HG02623 (cell line): ENCODE results near the gene LRRC10B.

ENCODE experiments used
- ATAC-seq: cut with Tn5 transposase; IDR thresholded peaks from one replicate; pipeline ENCODE4 v1.9.1; 2021; ENCODE audit warnings: moderate library complexity; ENCODE audit not compliant: unreplicated experiment

Gene LRRC10B

DNA sequence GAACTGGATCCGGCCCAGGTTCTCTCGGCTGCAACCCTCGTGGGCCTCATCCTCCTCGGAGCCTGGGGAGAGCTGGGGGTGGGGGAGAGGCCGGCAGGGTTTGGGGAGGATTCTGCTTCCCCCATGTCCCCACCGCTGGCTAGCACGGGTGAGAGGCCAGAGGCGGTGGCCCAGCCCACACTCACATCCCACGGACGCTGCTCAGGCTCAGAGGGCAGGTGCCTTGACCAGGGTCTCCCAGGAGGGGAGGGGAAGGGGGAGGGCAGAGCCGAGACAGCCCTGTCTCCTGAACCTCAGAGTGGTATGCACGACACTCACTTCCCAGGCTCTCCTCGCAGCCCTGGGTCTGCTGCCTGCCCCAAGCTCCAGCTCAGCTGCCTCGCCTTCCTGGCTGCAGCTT, 19.6 kb downstream of the LRRC10B start:
- no peak for ATAC-seq

GRCh38 chr11:61529537-61530225, 21.1 kb downstream of the LRRC10B start:
- ATAC-seq: no peak

DNA sequence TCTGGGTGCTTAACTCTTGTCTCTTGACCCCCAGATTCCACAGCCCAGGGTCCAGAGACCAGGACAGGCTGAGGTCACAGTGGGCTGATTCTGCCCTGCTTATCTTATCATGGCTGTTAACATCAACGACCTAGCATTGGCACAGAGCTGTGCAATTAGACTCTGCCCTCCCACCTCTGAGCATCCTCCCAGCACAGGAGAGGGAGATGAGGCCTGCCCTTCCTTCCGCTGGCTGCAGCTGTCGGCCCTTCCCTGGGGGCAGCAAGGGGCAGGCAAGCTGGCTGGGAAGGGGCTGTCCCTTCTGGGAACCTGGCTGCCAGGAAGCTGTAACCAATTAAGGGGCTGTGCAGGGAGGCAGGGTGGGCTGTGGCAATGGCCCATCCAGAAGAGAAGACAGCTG, 22.5 kb downstream of the LRRC10B start:
- no peak for ATAC-seq

- no peak for ATAC-seq
These were observed 23.8 kb downstream of the LRRC10B start for GRCh38 chr11:61532134-61533038.

GRCh38 chr11:61533039-61533375, 24.5 kb downstream of the LRRC10B start:
- ATAC-seq: no peak

DNA sequence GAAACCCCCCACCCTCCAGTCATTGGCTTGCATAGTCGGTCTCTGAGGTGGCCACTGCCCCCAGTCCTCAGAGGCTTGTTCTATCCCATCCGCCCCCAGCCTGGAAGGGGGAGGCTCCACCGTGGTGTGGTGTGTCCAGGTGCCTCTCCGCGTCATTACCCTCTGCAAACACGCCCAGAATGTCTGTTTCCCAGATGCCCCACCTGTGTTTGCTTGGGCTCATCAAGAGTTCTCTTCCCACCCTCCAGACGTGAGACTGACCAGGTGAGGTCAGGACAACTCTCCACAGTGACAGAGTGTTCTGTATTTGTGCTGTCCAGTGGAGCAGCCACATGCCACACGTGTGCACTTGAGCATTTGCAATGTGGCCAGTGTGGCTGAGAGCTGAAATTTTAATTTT, 24.9 kb downstream of the LRRC10B start:
- ATAC-seq: no peak

GRCh38 chr11:61534025-61534932, 25.7 kb downstream of the LRRC10B start:
- ATAC-seq: no peak

DNA sequence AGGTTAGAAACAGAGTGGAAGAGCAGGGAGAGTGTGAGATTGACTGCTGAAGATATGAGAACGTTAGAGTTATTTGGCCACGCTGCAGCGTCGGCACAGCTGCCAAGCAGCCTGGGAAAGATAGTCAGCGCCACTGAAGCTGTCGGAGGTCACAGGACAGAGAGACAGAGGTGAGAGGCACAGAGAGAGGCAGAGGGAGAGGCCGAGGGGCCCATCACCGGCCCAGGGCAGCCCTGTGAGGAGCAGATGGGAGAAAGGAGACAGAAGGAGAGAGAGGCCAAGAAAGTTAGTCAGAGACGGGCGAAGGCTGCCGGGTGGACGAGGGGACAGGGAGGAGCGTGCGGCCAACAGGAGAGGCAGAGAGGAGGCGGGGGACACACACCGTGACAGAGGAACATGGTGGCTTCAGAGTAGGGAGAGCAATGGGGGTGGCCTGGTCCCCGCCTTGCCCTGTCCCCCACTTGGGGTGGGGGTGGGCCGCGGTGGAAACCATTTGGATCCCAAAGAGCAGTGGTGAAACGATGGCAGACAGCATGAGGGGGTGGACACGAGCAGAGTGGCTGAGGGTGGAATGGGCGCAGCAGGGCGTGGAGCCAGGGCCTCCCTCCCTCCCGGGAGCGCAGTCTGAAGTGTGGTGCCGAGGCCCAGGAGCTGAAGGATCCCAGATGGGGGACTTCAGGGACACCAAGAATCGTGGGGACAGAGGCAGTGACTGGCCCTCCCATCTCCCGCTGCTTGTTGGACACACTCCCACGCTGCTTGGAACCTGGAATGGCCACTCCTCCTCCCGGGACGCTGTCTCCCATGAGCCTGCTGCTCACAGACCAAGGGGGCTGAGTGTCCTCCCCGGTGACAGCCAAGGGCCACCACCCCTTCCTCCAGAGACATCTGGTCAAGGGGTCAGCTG, 26.6 kb downstream of the LRRC10B start:
- ATAC-seq: no peak

- no peak for ATAC-seq
These were observed 27.6 kb downstream of the LRRC10B start for GRCh38 chr11:61535998-61536675.

DNA sequence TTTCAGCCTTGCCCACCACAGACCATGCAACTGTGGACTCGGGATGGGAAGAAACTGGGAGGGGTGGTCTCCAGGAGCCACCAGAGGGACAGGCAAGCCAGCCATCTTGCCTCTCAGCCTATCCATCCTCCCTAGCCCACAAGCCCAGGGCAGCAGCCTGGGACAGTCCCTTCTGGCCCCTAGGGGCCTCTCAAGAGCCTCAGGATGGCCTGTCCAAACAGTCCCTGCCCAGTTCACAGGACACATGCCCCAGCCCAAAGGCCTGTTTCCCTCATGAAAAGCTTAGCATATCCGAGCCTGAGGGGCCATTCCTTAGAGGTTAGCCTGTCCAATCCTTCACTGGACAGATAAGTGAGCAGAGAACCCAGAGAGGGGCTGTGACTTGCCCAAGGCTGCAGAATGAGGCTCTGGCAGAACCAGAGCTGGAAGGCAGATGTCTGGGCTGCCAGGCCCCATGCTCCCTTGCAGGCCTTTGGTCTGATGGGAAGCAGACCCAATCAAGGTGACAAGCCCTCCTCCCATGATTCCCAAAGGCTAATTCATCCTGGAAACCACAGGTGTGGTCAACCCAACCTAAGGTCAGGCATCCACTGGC, 28.2 kb downstream of the LRRC10B start:
- no peak for ATAC-seq

DNA sequence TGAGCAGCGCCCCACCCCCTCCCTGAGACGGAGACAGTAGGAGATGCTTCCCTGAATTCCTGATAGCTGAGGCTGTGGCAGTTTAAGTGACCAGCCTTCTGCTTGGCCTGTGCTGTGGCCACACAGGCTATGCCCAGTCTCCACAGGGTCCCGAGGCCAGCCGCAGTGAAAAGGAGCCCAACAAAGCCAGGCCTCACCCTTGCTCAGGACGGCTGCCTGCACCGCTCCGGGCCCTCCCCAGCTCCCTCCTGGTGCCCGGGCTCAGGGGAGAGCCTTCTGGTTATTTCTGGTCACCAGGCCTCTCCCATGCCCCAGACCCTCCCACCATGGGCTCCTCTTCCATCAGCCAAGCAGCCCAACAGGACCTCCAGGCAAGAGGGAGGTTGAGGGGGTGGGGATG, 28.8 kb downstream of the LRRC10B start:
- ATAC-seq: no peak

DNA sequence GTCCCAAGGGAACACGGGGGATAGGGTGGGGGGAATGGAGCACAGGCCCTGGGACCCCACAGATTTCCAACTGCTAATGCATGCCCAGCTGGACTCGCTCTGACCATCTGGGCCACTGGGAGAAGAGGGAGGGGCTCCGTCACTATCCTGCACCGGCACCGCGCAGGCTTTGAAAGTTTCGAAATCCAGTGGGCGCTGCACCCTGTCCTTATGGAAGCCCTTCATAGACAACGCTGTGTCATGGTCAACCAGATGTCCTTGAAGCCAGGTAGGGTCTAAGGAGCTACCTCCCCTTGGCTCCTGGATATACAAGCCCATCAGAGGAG, 30.1 kb downstream of the LRRC10B start:
- ATAC-seq: no peak

DNA sequence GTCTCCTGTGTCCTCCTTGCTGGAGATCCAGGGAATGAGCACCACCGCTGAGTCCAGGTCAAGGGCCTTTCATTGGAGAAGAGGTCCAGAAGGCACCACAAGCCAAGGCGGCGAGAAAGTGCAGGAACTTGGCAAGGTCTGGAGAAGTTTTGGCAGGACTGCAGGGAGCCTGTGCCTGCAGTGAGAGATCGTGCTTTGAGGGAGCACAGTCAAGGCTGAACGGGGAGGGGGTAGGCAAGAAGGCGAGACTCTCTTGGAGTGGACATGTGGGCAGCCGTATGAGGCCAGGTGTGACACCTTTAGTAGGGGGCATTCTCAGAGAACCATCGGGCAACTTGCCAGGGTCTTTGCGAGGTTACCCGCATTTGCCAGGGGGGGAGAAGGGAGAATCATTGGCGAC, 30.5 kb downstream of the LRRC10B start:
- ATAC-seq: no peak

DNA sequence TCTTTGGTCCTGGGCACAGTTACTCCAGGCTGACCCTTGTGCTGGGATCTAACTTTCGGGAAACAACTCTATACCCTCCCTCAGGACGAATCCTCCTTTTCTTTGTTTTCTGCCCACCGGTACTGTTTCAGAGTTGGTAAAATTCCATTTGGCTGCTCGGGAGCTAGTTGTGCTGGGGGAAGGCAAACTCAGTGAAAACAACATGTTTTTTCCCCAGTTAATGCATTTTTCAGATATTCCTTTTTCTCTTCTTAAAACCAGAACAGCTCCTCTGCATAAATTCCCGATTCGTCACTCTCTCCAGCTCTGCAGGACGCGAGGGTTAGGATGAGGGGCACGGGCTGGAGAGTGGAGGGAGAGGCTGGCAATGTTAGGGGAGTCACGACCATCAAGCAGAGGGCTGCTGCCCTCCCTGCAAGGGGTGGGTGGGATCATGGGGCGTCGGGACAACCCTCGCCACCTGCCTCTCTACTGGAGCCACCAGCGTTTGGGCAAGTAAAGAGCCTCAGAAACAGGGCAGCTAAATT, 31.3 kb downstream of the LRRC10B start:
- no peak for ATAC-seq

- ATAC-seq: no peak
These were observed 32.0 kb downstream of the LRRC10B start for GRCh38 chr11:61540528-61540927.

- no peak for ATAC-seq
These were observed 33.0 kb downstream of the LRRC10B start for GRCh38 chr11:61541598-61541997.

DNA sequence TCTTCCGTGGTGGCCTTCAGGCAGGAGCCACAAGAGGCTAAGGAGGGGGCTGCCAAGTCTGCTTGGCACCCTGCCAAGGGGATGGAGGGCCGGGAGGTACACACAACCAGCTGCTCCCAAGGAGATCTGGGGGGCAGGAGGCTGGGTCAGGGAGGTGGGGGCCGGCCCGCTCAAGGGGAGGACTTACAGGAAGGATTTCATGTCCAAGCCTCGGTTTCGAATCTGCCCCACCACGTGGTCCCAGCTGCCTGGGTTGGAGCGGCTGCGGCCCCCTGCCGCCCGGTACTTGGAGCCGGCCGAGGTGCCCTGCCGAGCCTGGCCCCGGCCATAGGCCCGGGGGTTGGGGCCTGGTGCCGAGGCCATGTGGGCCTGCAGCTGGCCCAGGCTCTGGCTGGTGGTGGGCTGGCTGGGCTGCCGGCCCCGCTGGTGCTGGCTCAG, 33.5 kb downstream of the LRRC10B start:
- no peak for ATAC-seq

GRCh38 chr11:61542705-61543104, 34.2 kb downstream of the LRRC10B start:
- no peak for ATAC-seq

DNA sequence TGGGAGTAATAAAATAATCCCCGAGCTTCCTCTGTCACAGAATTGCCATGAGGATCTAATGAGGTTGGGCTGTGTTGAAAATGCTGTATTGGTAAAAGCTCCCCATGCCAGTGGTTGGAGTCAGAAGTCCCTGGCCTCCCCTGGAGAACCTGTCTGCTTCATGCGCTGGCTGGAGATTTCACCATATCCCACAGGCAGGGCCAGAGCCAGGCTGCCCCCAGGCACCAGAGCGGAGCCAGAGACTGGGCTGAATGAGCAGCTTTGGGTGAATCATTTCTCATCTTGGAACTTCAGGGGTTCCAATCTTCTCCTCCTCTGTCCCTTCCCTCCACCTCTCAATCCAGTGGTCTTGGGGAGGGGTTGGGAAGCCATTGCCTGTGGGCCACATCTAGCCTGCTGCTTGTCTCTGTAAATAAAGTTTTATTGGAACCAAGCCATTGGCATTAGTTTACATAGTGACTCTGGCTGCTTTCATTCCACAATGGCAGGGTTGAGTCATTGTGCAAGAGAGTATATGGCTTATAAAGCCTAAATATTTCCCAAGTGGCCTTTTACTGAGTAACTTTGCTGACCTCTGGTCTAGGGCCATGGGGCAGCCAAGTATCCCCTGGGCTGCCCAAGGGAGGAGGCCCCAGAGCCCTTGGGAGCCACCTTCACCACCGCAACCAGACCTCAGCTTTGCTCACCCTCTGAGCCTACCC, 35.2 kb downstream of the LRRC10B start:
- no peak for ATAC-seq
